ENCODE results near the gene ENTPD3.
"Not testable (repeated sequence)": the region's sequence is repeated elsewhere in the genome, so short reads cannot be mapped to it uniquely, and the experiment has no call there.

ENTPD3 gene

DNA sequence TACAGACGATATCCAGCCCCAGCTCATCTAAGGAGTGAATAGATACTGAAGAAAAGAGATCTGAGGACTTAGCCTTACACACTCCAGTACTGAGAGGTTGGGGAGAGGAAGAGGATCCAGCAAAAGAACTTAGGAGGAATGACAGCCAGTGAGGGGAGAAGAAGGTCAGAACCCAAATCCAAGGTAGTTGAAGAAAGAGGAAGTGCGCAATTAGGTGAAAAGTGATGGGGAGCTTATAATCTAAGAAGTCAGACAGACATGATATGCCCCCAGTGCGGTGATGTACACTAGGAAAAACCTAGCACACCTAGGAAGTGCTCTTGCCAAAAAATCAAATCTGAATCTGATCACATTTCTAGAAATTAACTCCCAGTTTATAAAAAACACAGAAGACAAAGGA, 20.6 kb downstream of the ENTPD3 start:
- no peak for DNase-seq

- DNase-seq: no peak
These were observed 27.3 kb downstream of the ENTPD3 start for GRCh38 chr3:40414270-40414669.

GRCh38 chr3:40417845-40418543, 31.0 kb downstream of the ENTPD3 start:
- no peak for DNase-seq

- no peak for DNase-seq
These were observed 35.9 kb downstream of the ENTPD3 start for GRCh38 chr3:40422861-40423260.

DNA sequence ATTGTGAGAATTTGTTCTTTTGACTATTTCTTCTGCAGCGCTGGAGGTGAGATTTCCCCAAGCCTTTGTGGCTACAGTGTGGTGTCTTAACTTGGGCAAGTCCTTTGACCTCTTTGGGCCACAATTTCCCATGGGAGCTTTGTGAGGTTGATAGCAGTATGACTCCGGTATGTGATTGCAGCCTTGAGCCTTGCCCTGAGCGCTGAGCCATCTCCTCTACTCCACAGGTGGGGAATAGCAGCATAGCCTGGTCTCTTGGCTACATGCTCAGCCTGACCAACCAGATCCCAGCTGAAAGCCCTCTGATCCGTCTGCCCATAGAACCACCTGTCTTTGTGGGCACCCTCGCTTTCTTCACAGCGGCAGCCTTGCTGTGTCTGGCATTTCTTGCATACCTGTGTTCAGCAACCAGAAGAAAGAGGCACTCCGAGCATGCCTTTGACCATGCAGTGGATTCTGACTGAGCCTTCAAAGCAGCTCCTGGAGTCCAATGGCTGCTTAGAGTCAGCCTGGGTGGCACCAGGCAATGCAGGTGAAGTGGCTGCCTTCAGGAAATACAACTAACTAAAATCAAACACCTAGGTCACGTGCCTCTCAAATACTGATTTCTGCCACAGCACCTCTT, 40.2 kb downstream of the ENTPD3 start:
- no peak for DNase-seq

GRCh38 chr3:40432793-40433192, 45.8 kb downstream of the ENTPD3 start:
- no peak for DNase-seq

- DNase-seq: no peak
These were observed 50.9 kb downstream of the ENTPD3 start for GRCh38 chr3:40437889-40438288.

GRCh38 chr3:40445062-40445461, 58.1 kb downstream of the ENTPD3 start:
- DNase-seq: no peak

DNA sequence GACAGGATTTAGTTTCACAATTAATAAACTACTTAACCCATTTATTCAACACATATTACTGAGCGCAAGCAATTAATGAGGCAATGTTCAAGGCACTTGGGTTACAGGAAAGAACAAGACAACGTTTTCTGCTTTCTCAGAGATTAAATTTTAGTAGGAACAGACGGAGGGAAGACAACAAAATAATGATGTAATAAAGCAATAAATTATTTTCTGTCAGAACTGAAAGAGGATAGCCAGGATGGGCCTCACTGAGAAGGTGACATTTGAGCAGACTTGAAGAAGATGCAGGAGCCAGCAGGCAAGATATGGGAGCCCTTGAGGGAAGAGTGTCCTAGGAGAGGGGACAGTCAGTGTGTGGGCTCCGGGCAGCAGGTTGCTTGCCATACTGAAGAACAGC, 58.9 kb downstream of the ENTPD3 start:
- no peak for DNase-seq

- no peak for DNase-seq
These were observed 63.5 kb downstream of the ENTPD3 start for GRCh38 chr3:40450438-40450837.

DNA sequence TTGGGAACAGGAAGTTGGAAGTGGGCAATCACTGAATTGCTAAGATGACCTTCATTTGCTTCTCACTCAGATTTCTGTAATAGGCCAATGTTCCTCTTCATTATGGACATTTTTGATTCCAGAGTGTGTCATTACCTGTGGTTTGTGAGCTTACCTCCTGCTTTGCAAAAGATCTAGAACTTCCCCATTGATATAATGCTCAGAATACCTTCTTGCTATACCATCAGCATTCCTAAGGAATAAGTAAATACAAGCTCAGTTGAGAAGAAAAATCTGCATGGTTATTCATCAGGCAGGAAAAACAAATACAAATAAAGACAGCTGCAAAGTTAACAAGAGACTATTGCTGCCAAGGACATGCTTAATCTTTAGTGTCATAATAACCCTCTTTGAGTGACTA, 64.6 kb downstream of the ENTPD3 start:
- no peak for DNase-seq

DNA sequence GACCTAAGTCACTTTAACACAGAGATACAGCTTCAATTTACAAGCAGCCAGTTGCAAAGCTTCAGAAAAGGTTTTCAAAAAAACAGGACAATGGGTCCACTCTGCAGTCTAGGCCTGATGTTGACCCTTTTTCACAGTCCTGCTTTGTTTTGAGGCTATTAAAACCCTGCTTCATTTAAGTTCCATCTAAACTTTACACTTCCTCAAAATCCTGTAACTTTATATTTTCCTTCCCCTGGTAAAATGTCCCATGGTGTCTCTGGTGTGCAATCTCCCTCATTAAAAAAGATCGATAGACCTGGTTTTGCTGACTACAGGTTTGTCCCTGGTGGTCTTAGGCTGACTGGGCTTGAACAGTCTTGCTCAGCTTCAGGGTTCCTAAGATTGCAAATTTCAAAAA, 65.1 kb downstream of the ENTPD3 start:
- no peak for DNase-seq

- no peak for DNase-seq
These were observed 65.5 kb downstream of the ENTPD3 start for GRCh38 chr3:40452562-40452875.

DNA sequence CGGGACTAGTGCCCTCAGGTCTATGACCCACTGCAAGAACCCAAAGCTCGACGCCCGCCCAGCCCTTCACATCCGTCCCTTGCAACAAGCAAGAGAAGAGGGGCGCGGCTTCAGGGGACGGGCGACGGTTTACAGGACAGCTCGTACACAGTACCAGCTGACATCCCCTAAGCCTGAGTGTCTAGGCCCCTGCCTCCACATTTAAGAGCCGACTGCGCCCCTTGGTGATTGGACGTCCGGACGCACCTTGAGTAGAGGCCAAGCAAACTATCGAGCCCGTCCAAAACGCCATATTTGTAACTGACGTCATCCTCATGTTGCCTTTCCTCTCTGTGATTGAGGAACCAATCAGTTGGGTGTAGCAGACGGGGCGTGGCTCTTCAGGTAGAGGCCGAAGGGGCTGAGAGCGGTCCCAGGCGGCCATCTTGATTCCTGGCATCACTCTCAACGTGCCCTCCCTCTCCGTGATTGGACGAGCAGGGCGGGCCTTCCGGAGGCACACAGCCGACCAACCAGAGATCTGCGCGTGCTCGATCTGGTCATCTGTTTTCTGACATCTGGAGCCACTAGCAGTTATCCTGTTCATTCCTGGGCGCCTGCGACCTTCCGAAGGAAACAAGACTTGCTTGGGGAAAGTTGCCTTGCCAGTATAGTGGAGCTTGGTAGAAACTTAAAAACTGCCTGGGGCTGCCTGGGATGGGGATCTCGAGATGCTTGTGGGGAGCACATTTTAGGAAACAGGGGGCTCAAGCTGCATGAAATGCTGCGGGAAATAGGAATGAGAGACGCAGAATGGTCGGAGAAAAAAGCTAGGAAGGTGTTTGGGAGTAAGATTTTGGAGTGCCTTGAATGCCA, 66.1 kb downstream of the ENTPD3 start:
- peak; percentile 97 for DNase-seq

DNA sequence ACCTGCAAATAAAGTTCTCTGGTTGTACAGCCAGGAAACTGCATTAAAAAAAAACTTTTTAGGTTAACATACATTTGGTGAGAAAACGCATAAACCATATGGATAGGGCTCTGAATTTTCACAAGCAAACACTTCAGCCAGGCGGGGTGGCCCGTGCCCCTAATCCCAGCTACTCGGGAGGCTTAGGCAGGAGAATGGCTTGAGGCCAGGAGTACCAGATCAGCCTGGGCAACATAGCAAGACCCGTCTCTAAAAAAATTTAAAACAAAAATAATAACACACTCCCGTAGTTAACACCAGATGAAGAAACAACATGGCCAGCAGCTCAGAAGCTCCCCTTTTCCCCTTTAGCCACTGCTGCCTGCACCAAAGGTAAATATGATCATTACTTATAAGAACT, 66.9 kb downstream of the ENTPD3 start:
- DNase-seq: no peak

DNA sequence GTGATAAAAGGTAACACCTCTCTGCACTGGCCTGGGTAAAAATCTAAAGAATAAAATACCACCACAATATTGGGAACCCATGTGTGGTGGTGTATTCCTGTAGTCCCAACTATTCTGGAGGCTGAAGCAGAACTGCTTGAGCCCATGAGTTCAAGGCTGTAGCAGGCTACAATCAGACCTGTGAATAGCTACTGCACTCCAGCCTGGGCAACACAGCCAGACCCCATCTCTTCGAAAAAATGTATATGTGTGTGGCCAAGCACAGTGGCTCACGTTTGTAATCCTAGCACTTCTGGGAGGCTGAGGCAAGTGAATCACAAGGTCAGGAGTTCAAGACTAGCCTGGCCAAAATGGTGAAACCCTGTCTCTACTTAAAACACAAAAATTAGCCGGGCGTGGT, 68.3 kb downstream of the ENTPD3 start:
- no peak for DNase-seq

GRCh38 chr3:40456279-40456939, 69.4 kb downstream of the ENTPD3 start:
- DNase-seq: no peak

GRCh38 chr3:40456940-40457823, 70.2 kb downstream of the ENTPD3 start, which contains the start of gene RPL14:
Gene RPL14 (plus strand): TSS chr3:40457339. CDS start chr3:40457472, 133 bp downstream.
- peak; percentile 95 for DNase-seq

DNA sequence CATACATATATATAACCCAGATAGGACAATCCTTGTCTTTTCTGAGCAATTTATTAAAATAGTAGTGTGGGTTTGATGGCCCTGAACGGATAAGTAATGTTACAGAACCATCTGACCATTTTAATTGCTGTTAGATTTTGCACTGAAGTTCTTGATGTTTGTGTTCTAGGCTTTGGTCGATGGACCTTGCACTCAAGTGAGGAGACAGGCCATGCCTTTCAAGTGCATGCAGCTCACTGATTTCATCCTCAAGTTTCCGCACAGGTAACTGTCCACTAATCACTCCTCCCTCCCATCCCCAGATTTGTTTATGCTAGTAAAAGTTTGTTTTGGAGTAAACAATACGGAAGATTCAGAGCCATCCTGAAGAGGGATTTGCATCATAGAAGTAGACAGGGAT, 71.5 kb downstream of the ENTPD3 start:
- DNase-seq: no peak

DNA sequence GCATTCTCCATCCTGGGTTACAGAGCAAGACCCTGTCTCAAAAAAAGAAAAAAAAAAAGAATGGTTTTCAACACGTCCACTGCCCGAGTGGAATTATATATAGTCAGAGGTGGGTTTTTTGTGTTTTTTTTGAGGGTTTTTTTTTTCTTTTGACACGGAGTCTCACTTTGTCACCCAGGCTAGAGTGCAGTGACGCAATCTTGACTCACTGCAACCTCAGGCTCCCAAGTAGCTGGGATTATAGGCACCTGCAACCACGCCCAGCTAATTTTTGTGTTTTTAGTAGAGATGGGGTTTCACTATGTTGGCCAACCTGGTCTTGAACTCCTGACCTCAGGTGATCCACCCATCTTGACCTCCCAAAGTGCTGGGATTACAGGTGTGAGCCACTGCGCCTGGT, 73.5 kb downstream of the ENTPD3 start:
- peak; percentile 42 for DNase-seq

- DNase-seq: no peak
These were observed 74.2 kb downstream of the ENTPD3 start for GRCh38 chr3:40461161-40461560.

- not testable (repeated sequence) for DNase-seq
These were observed 75.9 kb downstream of the ENTPD3 start for GRCh38 chr3:40462838-40463237.

All from stimulated activated CD4-positive, alpha-beta T cell treated with anti-CD3 and anti-CD28 coated beads, Interleukin-1b, Interleukin-23, amount 100 ng/mL, for 48 hours (primary cell).